Vagina (tissue), 2 donors: ENCODE measurements around the gene UNK. TPM values are rescaled to one million over a fixed set of nuclear protein-coding genes. Genes with fewer than 3 reads are reported as not detected.

ENCODE experiments used
- DNase-seq, 2 donors: peaks; one replicate each; pipeline ENCODE4 v3.0.0-alpha.2; 2017; ENCODE audit errors: extremely low spot score in 2 of 2
- H3K27ac ChIP-seq: fragments of 200-600 bp; sonication (generic); one replicate; pipeline ENCODE4 v1.5.1; 2019
- H3K27me3 ChIP-seq: fragments of 200-600 bp; sonication (generic); one replicate; pipeline ENCODE4 v1.5.1; 2019
- H3K36me3 ChIP-seq, 2 donors: fragments of 200-600 bp; sonication (generic); one replicate each; pipeline ENCODE4 v1.5.1; 2017 to 2019
- H3K4me1 ChIP-seq: fragments of 200-600 bp; sonication (generic); one replicate; pipeline ENCODE4 v1.5.1; 2019
- H3K4me3 ChIP-seq, 2 donors: fragments of 200-600 bp; sonication (generic); 1 replicate in 1 of 2; 2 replicates in 1 of 2; pipeline ENCODE4 v1.5.1; 2016 to 2019
- H3K9me3 ChIP-seq: fragments of 200-600 bp; sonication (generic); one replicate; pipeline ENCODE4 v1.5.1; 2019
- POLR2A ChIP-seq, 2 donors: fragments of 450-650 bp; IDR thresholded peaks; one replicate each; pipeline ENCODE4 v1.6.1; 2017; ENCODE audit warnings: antibody characterized with exemption in 2 of 2, mild to moderate bottlenecking in 2 of 2, moderate library complexity in 2 of 2
- POLR2AphosphoS5 ChIP-seq, 2 donors: sonication (generic); formaldehyde crosslinking; IDR thresholded peaks; one replicate each; pipeline ENCODE4 v1.9.0; 2017; ENCODE audit warnings: antibody characterized with exemption in 2 of 2, mild to moderate bottlenecking in 2 of 2, low read depth in 1 of 2; ENCODE audit not compliant: insufficient read depth in 1 of 2
- intact Hi-C: fragments of 100-400 bp; cut with DNase I; formaldehyde crosslinking; loops from one replicate; pipeline ENCODE4 v1.15.1; 2023
- total RNA-seq: library from RNA; depleted of rRNA; stranded (reverse); fragments of >200 nt; gene quantifications from one replicate; pipeline ENCODE4 v1.2.3, GENCODE V29; 2016
- TF ChIP-seq, protein P1 (sequence below), 3 experiments: fragments of 450-650 bp in 2 of 3; fragments of 200-600 bp in 1 of 3; sonication (generic) in 1 of 3; IDR thresholded peaks; one replicate each; pipeline ENCODE4 v1.5.1; 2017 to 2019; ENCODE audit warnings: antibody characterized with exemption in 3 of 3, mild to moderate bottlenecking in 2 of 3, moderate library complexity in 2 of 3

UNK gene
- total RNA-seq, 1 donor from 2014 or later: 35.1 TPM

DNA sequence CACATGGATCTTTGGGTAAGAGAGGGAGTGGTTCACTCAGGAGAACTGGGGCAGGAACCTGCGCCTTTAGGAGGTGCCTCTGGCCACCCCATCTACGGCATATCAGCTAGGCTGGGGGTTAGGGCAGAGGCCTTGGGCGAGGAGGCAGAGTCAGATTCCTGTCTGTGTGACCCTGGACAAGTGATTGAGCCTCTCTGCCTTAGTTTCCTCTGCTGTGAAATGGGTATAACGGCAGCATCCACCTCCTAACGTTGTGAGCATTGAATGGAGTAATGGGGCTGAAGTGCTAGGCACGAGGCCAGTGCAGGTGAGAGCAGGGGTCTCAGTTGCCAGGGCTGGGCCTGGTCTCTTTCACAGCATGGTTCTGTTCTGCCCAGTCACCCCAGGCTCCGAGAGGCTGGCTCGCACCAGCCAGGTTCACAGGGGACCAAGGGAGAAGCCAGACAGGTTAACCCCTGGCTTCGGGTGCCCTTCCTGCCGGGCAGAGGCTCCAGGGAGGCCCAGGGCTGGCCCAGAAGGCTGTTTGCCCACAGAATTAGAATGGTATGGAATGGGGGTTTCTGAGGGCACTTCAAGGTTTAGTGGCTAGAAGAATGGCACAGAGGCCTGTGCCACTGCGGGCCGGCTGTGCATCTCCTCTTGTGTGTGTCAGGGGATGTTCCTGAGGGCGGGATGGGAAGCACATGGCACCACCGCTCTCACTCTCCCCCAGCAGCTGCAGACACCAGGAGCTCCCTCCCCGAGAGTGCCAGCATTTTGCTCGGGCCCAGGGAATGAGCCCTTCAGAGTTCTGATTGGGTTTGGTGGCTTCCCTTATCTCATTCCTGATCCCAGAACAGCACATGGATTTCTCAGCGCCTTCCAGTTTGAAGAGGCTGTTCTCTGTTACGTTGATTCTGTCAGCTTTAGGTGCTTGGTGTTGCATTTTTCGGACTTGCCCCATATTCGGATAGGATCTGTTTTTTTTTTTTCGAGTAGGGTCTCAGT is 35.8 kb downstream of the UNK start:
- H3K4me3 ChIP-seq: no peak overlapping the region
- H3K27ac ChIP-seq: no peak overlapping the region
- no peak for TF ChIP-seq POLR2A (IDR thresholded peaks at IDR 0.05)
- TF ChIP-seq, protein P1, sequence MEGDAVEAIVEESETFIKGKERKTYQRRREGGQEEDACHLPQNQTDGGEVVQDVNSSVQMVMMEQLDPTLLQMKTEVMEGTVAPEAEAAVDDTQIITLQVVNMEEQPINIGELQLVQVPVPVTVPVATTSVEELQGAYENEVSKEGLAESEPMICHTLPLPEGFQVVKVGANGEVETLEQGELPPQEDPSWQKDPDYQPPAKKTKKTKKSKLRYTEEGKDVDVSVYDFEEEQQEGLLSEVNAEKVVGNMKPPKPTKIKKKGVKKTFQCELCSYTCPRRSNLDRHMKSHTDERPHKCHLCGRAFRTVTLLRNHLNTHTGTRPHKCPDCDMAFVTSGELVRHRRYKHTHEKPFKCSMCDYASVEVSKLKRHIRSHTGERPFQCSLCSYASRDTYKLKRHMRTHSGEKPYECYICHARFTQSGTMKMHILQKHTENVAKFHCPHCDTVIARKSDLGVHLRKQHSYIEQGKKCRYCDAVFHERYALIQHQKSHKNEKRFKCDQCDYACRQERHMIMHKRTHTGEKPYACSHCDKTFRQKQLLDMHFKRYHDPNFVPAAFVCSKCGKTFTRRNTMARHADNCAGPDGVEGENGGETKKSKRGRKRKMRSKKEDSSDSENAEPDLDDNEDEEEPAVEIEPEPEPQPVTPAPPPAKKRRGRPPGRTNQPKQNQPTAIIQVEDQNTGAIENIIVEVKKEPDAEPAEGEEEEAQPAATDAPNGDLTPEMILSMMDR (IDR thresholded peaks at IDR 0.05): no peak
- no peak for TF ChIP-seq POLR2AphosphoS5 (IDR thresholded peaks at IDR 0.05; ENCODE audit: insufficient read depth in 1 of 2, low read depth in 1 of 2)
- no peaks in the 10 kb centered on the region for H3K9me3 ChIP-seq
- H3K4me1 ChIP-seq: peaks cover 12% of the 10 kb centered on the region
- intact Hi-C loops: no loop called here
- DNase-seq: no peak
- peaks cover 0 to 71% of the 10 kb centered on the region in 2 donors for H3K36me3 ChIP-seq
- H3K27me3 ChIP-seq: no peaks in the 10 kb centered on the region

DNA sequence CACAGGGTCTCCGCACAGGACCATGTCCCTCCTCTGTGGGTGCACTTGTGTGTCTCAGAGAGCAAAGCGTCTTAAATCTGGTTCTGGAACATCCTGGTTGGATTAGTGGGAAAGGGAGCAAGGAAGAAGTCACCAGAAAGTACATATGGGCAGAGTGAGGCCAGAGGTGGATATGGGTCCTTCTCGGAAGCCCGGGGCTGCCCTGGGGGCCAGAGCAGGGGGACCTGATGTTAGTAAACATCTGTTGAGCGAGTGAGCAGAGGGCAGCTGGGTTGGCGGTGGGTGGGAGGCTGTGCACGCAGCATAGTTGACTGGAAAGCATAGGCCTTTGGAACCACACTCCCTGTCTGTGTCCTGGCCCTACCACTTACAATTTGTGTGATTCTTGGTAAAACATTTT is 36.9 kb downstream of the UNK start:
- intact Hi-C loops: no loop called here
- no peak overlapping the region for H3K4me3 ChIP-seq
- H3K9me3 ChIP-seq: no peaks in the 10 kb centered on the region
- no peak overlapping the region for H3K27ac ChIP-seq
- no peak for DNase-seq
- H3K27me3 ChIP-seq: no peaks in the 10 kb centered on the region
- peaks cover 0 to 64% of the 10 kb centered on the region in 2 donors for H3K36me3 ChIP-seq
- no peak for TF ChIP-seq POLR2A (IDR thresholded peaks at IDR 0.05)
- no peak for TF ChIP-seq POLR2AphosphoS5 (IDR thresholded peaks at IDR 0.05; ENCODE audit: insufficient read depth in 1 of 2, low read depth in 1 of 2)
- TF ChIP-seq, protein P1 (IDR thresholded peaks at IDR 0.05): no peak
- H3K4me1 ChIP-seq: peaks cover 13% of the 10 kb centered on the region

DNA sequence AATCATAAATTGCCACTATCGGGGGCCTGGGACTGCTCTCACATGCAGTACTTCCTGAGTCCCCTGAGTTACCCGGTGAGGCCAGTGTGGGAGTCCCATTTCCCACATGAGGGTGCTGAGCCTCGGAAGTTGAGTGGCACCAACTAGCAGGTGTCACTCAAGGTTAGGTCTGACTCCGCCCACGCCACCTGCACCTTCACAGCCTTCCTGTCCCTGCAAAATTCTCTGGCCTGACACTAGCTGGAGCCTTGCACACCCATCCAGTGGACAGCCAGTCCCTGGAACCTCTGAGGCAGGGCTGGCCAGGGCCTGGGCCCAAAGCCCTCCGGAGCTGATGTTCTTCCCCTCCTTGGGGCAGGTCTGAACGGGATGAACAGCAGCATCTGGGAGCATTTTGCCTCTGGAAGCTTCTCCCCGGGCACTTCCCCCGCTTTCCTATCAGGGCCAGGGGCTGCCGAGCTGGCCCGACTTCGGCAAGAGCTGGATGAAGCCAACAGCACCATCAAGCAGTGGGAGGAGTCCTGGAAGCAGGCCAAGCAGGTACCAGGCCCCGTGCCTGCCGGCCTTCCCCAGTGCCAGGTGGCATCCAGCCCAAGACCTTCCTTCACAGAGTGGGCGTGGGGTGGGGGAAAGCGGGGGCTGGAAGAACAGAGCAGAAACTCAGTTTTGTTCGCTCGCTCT is 37.7 kb downstream of the UNK start:
- H3K27ac ChIP-seq: no peak overlapping the region

DNA sequence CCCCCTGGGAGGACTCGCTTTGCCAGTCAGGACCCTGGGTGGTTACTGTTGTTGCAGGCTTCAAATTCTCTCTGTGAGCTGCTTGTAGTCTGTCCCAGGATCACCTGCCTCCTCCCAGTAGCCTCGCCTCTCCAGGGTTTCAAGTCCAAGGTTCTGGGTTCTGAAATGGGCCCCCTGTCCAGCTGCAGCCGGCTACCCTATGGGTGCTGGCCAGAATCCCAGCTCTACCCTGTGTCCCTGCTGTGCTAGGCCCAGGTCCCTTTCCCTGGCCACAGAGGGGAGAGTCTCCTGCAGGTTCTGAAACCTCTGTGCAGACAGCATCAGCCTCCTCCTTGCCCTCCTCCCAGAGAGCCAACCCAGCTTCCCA is 38.2 kb downstream of the UNK start:
- H3K27me3 ChIP-seq: no peaks in the 10 kb centered on the region
- no peak for TF ChIP-seq POLR2A (IDR thresholded peaks at IDR 0.05)
- intact Hi-C loops: no loop called here
- peaks cover 0 to 52% of the 10 kb centered on the region in 2 donors for H3K36me3 ChIP-seq
- no peak overlapping the region for H3K4me3 ChIP-seq
- peaks cover 25% of the 10 kb centered on the region for H3K4me1 ChIP-seq
- no peak overlapping the region for H3K27ac ChIP-seq
- H3K9me3 ChIP-seq: no peaks in the 10 kb centered on the region
- DNase-seq: no peak

More for the DNA sequence above, 37.7 kb downstream of the UNK start:
- TF ChIP-seq, protein P1 (IDR thresholded peaks at IDR 0.05): no peak
- TF ChIP-seq POLR2AphosphoS5 (IDR thresholded peaks at IDR 0.05; ENCODE audit: insufficient read depth in 1 of 2, low read depth in 1 of 2): no peak
- TF ChIP-seq POLR2A (IDR thresholded peaks at IDR 0.05): no peak
- H3K9me3 ChIP-seq: no peaks in the 10 kb centered on the region
- H3K36me3 ChIP-seq: peaks cover 0 to 57% of the 10 kb centered on the region in 2 donors
- DNase-seq: no peak
- H3K4me3 ChIP-seq: no peak overlapping the region
- H3K4me1 ChIP-seq: peaks cover 20% of the 10 kb centered on the region
- H3K27me3 ChIP-seq: no peaks in the 10 kb centered on the region
- intact Hi-C loops: no loop called here

DNA sequence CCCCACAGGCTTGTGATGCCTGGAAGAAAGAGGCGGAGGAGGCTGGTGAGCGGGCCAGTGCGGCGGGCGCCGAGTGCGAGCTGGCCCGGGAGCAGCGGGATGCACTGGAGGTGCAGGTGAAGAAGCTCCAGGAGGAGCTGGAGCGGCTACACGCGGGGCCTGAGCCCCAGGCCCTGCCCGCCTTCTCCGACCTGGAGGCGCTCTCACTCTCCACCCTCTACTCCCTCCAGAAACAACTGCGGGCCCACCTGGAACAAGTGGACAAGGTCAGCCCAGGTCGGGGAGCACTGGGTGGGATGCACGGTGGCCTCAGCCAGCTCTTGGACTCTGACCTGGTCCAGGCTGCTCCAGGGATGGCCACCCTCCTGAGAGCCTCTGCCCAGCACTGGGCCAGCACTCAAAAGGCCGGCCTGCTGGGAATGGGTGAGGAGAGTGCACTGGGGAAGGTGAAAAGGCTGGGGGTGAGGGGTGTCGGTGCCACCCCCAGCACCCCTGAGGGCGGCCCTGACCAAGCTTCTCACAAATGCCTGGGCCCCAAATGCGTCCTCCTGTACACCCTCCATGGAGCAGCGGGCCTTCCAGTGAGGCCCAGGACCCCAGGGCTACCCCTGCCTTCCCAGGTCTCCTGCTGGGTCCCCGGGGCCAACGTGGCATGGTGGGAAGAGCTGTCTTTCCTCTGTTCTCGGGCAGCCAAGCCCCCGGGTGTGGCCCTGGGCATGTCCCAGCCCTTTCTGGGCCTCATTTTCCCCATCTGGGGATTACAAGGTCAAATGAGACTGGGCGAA is 38.8 kb downstream of the UNK start:
- H3K36me3 ChIP-seq: peaks cover 0 to 45% of the 10 kb centered on the region in 2 donors
- TF ChIP-seq POLR2A (IDR thresholded peaks at IDR 0.05) (no peak), POLR2AphosphoS5 (IDR thresholded peaks at IDR 0.05; ENCODE audit: insufficient read depth in 1 of 2, low read depth in 1 of 2) (no peak)
- TF ChIP-seq, protein P1 (IDR thresholded peaks at IDR 0.05): no peak
- no peaks in the 10 kb centered on the region for H3K9me3 ChIP-seq
- no peaks in the 10 kb centered on the region for H3K27me3 ChIP-seq
- no peak for DNase-seq
- intact Hi-C loops: no loop called here
- H3K27ac ChIP-seq: no peak overlapping the region
- H3K4me3 ChIP-seq: no peak overlapping the region
- H3K4me1 ChIP-seq: peaks cover 31% of the 10 kb centered on the region
